ENCODE data around the gene LYPLAL1.

DNA sequence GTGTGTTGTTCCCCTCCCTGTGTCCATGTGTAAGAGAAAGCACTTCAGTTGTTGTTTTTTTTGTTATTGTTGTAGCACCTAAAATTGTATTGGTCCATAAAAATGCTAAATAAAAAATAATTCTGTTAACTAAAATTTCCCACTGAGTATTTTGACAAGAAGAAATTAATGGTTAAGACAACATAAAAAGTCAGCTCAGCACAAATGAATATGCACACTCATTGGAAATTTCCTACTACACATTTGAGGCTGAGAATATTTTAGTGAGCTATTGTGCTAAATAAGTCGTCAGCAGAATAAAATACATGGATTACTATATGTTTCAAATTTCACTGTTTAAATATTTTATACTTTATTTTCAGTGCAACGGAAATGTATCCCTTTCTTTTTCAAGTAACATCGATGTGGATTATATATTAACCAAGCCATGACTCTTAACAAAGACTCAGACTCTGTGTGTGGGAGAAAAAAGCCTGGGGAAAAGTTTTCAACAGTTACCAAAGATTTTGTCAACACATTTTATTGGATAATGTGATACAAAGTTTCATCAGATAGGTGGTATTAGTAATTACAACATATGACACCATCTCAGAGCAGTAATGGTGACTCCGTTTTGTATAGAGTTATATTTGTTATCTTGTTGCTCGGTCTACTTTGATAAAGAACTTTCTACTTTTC, 63.4 kb downstream of the LYPLAL1 start:
- TF ChIP-seq, protein P1, sequence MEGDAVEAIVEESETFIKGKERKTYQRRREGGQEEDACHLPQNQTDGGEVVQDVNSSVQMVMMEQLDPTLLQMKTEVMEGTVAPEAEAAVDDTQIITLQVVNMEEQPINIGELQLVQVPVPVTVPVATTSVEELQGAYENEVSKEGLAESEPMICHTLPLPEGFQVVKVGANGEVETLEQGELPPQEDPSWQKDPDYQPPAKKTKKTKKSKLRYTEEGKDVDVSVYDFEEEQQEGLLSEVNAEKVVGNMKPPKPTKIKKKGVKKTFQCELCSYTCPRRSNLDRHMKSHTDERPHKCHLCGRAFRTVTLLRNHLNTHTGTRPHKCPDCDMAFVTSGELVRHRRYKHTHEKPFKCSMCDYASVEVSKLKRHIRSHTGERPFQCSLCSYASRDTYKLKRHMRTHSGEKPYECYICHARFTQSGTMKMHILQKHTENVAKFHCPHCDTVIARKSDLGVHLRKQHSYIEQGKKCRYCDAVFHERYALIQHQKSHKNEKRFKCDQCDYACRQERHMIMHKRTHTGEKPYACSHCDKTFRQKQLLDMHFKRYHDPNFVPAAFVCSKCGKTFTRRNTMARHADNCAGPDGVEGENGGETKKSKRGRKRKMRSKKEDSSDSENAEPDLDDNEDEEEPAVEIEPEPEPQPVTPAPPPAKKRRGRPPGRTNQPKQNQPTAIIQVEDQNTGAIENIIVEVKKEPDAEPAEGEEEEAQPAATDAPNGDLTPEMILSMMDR (IDR thresholded peaks at IDR 0.05; ENCODE audit: insufficient read depth, low read length, poor library complexity, severe bottlenecking), result no peak
- no peak for TF ChIP-seq EZH2phosphoT487 (conservative IDR thresholded peaks at IDR 0.05; ENCODE audit: low read length)

All from SU-DHL-6 (cell line).